Uterus (tissue), 2 donors: Measurements from ENCODE around the gene SYDE2.

Source experiments
- CTCF ChIP-seq, 4 experiments: fragments of 200-600 bp in 2 of 4; fragments of 450-650 bp in 2 of 4; sonication (generic) in 2 of 4; IDR thresholded peaks; one replicate each; pipeline ENCODE4 v1.5.1; 2016 to 2019; ENCODE audit warnings: antibody characterized with exemption in 4 of 4, mild to moderate bottlenecking in 2 of 4, moderate library complexity in 1 of 4
- POLR2A ChIP-seq, 2 donors: fragments of 450-650 bp; IDR thresholded peaks; one replicate each; pipeline ENCODE4 v1.6.1; 2016; ENCODE audit warnings: antibody characterized with exemption in 2 of 2, mild to moderate bottlenecking in 1 of 2, moderate library complexity in 1 of 2

GRCh38 chr1:85178396-85178795, 22.4 kb downstream of the SYDE2 start:
- TF ChIP-seq CTCF (IDR thresholded peaks at IDR 0.05) (no peak), POLR2A (IDR thresholded peaks at IDR 0.05) (no peak)
